Small intestine (tissue), 7 donors: ENCODE measurements around the gene NT5C1B. TPM values are rescaled to one million over a fixed set of nuclear protein-coding genes. Genes with fewer than 3 reads are reported as not detected.

ENCODE experiments used
- DNase-seq, 2 donors: peaks; one replicate each; pipeline versions ENCODE4 v3.0.0 to v3.0.0-alpha.2; 2013
- FAIRE-seq: peaks from 2 replicates; lab custom pipeline; 2012; peaks lifted over from hg19 to GRCh38; lab: Jason Lieb, UNC
- H3K27ac ChIP-seq, 3 donors: one replicate each; pipeline ENCODE4 v1.5.1; 2013; ENCODE audit warnings: low read length in 2 of 3, mild to moderate bottlenecking in 2 of 3, control low read depth in 1 of 3, inconsistent platforms in 1 of 3, low read depth in 1 of 3, moderate library complexity in 1 of 3
- H3K27me3 ChIP-seq, 3 donors: one replicate each; pipeline ENCODE4 v1.6.1; 2013; ENCODE audit warnings: low read length in 3 of 3, inconsistent platforms in 1 of 3; ENCODE audit not compliant: control insufficient read depth in 3 of 3, insufficient read depth in 3 of 3
- H3K36me3 ChIP-seq, 3 donors: one replicate each; pipeline ENCODE4 v1.6.1; 2013; ENCODE audit warnings: low read length in 3 of 3, inconsistent platforms in 1 of 3, low read depth in 1 of 3, mild to moderate bottlenecking in 1 of 3, moderate library complexity in 1 of 3; ENCODE audit not compliant: control insufficient read depth in 3 of 3, insufficient read depth in 2 of 3
- H3K4me1 ChIP-seq, 3 donors: one replicate each; pipeline ENCODE4 v1.6.1; 2013; ENCODE audit warnings: low read length in 2 of 3, inconsistent platforms in 1 of 3, low read depth in 1 of 3, mild to moderate bottlenecking in 1 of 3, moderate library complexity in 1 of 3; ENCODE audit not compliant: control insufficient read depth in 3 of 3, insufficient read depth in 2 of 3
- H3K4me3 ChIP-seq, 3 donors: one replicate each; pipeline ENCODE4 v1.5.1; 2013; ENCODE audit warnings: low read length in 3 of 3, control low read depth in 1 of 3, inconsistent platforms in 1 of 3, low read depth in 1 of 3, mild to moderate bottlenecking in 1 of 3, moderate library complexity in 1 of 3
- H3K9me3 ChIP-seq, 2 donors: one replicate each; pipeline ENCODE4 v1.6.1; 2013; ENCODE audit warnings: low read depth in 1 of 2, low read length in 1 of 2; ENCODE audit not compliant: control insufficient read depth in 2 of 2, insufficient read depth in 1 of 2
- WGBS, 3 donors: extraction: QIAGEN DNeasy Blood & Tissue Kit; methylation state at CpG; one replicate each; pipeline ENCODE4 v1.1.7; 2013; 5-methylcytosine and 5-hydroxymethylcytosine counted together
- polyA plus RNA-seq, 4 donors: library from polyadenylated mRNA; stranded (reverse) in 3 of 4; unstranded in 1 of 4; fragments of 200-250 nt in 3 of 4; fragments of 120-200 nt in 1 of 4; gene quantifications; one replicate each; pipeline versions ENCODE4 v1.2.1 to v1.2.3, GENCODE V29; 2013
- donor health status: healthy with polysubstance abuse.
- donor health status: control.
- donor health status: control.
- donor health status: Bipolar disorder and iron deficiency.
- donor health status: healthy.

The NT5C1B gene
- polyA plus RNA-seq, 4 donors, result 0.78 TPM; not detected in 3

GRCh38 chr2:18516112-18516511 is 73.3 kb downstream of the NT5C1B start:
- Histone ChIP-seq H3K4me3 (no peak overlapping the region), H3K36me3 (no peaks in the 10 kb centered on the region), H3K27ac (no peak overlapping the region), H3K27me3 (no peaks in the 10 kb centered on the region), H3K4me1 (no peaks in the 10 kb centered on the region), H3K9me3 (no peaks in the 10 kb centered on the region)
- FAIRE-seq (no peak), DNase-seq (no peak)
- WGBS, 3 donors, result 48 to 55% (median 51%) methylated on average over 11 of the region's 11 CpGs

GRCh38 chr2:18514526-18515461 is 74.6 kb downstream of the NT5C1B start:
- DNase-seq (no peak), FAIRE-seq (no peak)
- H3K27ac ChIP-seq, result no peak overlapping the region
- no peaks in the 10 kb centered on the region for H3K36me3 ChIP-seq
- no peaks in the 10 kb centered on the region for H3K9me3 ChIP-seq
- H3K4me3 ChIP-seq, result no peak overlapping the region
- no peaks in the 10 kb centered on the region for H3K27me3 ChIP-seq
- 61 to 67% (median 67%) methylated on average over 4 of the region's 4 CpGs for WGBS, 3 donors
- H3K4me1 ChIP-seq, result no peaks in the 10 kb centered on the region

Other genes with a start within 250 kb of the NT5C1B start
- gene RDH14, start 28.9 kb downstream of the NT5C1B start, polyA plus RNA-seq, result 10 to 100 TPM in 3 of 4 donors, 1 to 10 TPM in 1; 9.7 to 31.6 (median 18.0) TPM